CD4-positive, alpha-beta T cell treated with Interleukin-15 for 4 hours (primary cell): ENCODE data around the gene PRKN.

Experiments
- DNase-seq: peaks from one replicate; pipeline ENCODE4 v3.0.0-alpha.2; 2020; ENCODE audit warnings: low spot score

The PRKN gene

GRCh38 chr6:162118706-162119105 is 608.9 kb downstream of the PRKN start:
- DNase-seq, result no peak

GRCh38 chr6:162116902-162117525 is 610.6 kb downstream of the PRKN start:
- DNase-seq, result no peak

- DNase-seq, result no peak
Measured at GRCh38 chr6:162109480-162110050, 618.0 kb downstream of the PRKN start.

GRCh38 chr6:162108041-162108440 is 619.5 kb downstream of the PRKN start:
- no peak for DNase-seq

- DNase-seq, result no peak
Measured at GRCh38 chr6:162100096-162100495, 627.5 kb downstream of the PRKN start.

GRCh38 chr6:162099685-162100084 is 627.9 kb downstream of the PRKN start:
- DNase-seq, result no peak

GRCh38 chr6:162092816-162093502 is 634.6 kb downstream of the PRKN start:
- no peak for DNase-seq

GRCh38 chr6:162090734-162091133 is 636.8 kb downstream of the PRKN start:
- no peak for DNase-seq

GRCh38 chr6:162088091-162088490 is 639.5 kb downstream of the PRKN start:
- DNase-seq, result no peak

- DNase-seq, result no peak
Measured at GRCh38 chr6:162085561-162085960, 642.0 kb downstream of the PRKN start.

GRCh38 chr6:162082520-162082919 is 645.0 kb downstream of the PRKN start:
- no peak for DNase-seq

GRCh38 chr6:162078667-162079066 is 648.9 kb downstream of the PRKN start:
- no peak for DNase-seq

- no peak for DNase-seq
Measured at GRCh38 chr6:162078126-162078525, 649.4 kb downstream of the PRKN start.

GRCh38 chr6:162076816-162077215 is 650.8 kb downstream of the PRKN start:
- no peak for DNase-seq

GRCh38 chr6:162074641-162075275 is 652.8 kb downstream of the PRKN start:
- DNase-seq, result no peak

GRCh38 chr6:162070639-162071038 is 656.9 kb downstream of the PRKN start:
- no peak for DNase-seq

GRCh38 chr6:162069995-162070394 is 657.6 kb downstream of the PRKN start:
- no peak for DNase-seq

- DNase-seq, result no peak
Measured at GRCh38 chr6:162068340-162068739, 659.2 kb downstream of the PRKN start.

- DNase-seq, result no peak
Measured at GRCh38 chr6:162063666-162064065, 663.9 kb downstream of the PRKN start.

- DNase-seq, result no peak
Measured at GRCh38 chr6:162058281-162058875, 669.2 kb downstream of the PRKN start.

GRCh38 chr6:162056745-162057144 is 670.8 kb downstream of the PRKN start:
- no peak for DNase-seq

- DNase-seq, result no peak
Measured at GRCh38 chr6:162056061-162056460, 671.5 kb downstream of the PRKN start.

GRCh38 chr6:162055365-162055764 is 672.2 kb downstream of the PRKN start:
- DNase-seq, result no peak
